CD14-positive monocyte (primary cell): Measurements from ENCODE around the gene NEURL4. TPM values are rescaled to one million over a fixed set of nuclear protein-coding genes. Genes with fewer than 3 reads are reported as not detected.

Experiments
- DNase-seq, 3 donors: peaks; one replicate each; pipeline ENCODE4 v3.0.0-alpha.2; 2011 to 2022
- H2AFZ ChIP-seq: 2 replicates; pipeline ENCODE4 v1.6.0; 2012; ENCODE audit warnings: mild to moderate bottlenecking, low read depth, low read length, inconsistent platforms; ENCODE audit not compliant: insufficient read depth, poor library complexity, severe bottlenecking
- H3K27ac ChIP-seq, 2 donors: 1 replicate in 1 of 2; 2 replicates in 1 of 2; pipeline ENCODE4 v1.5.1; 2012 to 2013; ENCODE audit warnings: low read length in 2 of 2, control low read depth in 1 of 2, inconsistent platforms in 1 of 2, low read depth in 1 of 2, mild to moderate bottlenecking in 1 of 2
- H3K27me3 ChIP-seq, 2 donors: one replicate each; pipeline versions ENCODE4 v1.6.0 to v1.6.1; 2011 to 2013; ENCODE audit warnings: low read length in 2 of 2; ENCODE audit not compliant: control insufficient read depth in 2 of 2, insufficient read depth in 2 of 2
- H3K36me3 ChIP-seq, 2 donors: replicated peaks in 1 of 2; 1 replicate in 1 of 2; 2 replicates in 1 of 2; pipeline versions ENCODE4 v1.5.1 to v1.6.1; 2012 to 2013; ENCODE audit warnings: low read length in 2 of 2, control low read depth in 1 of 2, inconsistent platforms in 1 of 2, mild to moderate bottlenecking in 1 of 2; ENCODE audit not compliant: insufficient read depth in 2 of 2, control insufficient read depth in 1 of 2
- H3K4me1 ChIP-seq, 2 donors: 1 replicate in 1 of 2; 2 replicates in 1 of 2; pipeline versions ENCODE4 v1.5.1 to v1.6.1; 2012 to 2013; ENCODE audit warnings: low read length in 2 of 2, control low read depth in 1 of 2, inconsistent platforms in 1 of 2, mild to moderate bottlenecking in 1 of 2, moderate library complexity in 1 of 2; ENCODE audit not compliant: insufficient read depth in 2 of 2, control insufficient read depth in 1 of 2
- H3K4me2 ChIP-seq: replicated peaks from 2 replicates; pipeline ENCODE3; 2012; ENCODE audit warnings: low read length, moderate library complexity, mild to moderate bottlenecking; ENCODE audit not compliant: poor library complexity, severe bottlenecking; ENCODE audit errors: extremely low read depth
- H3K4me3 ChIP-seq, 3 experiments: fragments of 200-600 bp in 1 of 3; sonication (generic) in 1 of 3; replicated peaks in 1 of 3; 1 replicate in 2 of 3; 2 replicates in 1 of 3; pipeline ENCODE4 v1.5.1; 2011 to 2013; ENCODE audit warnings: low read length in 3 of 3, mild to moderate bottlenecking in 3 of 3, control low read depth in 2 of 3, low read depth in 2 of 3, inconsistent platforms in 1 of 3, moderate library complexity in 1 of 3
- H3K79me2 ChIP-seq: 2 replicates; pipeline ENCODE4 v1.6.0; 2012; ENCODE audit warnings: mild to moderate bottlenecking, control low read depth, inconsistent platforms, low read length, moderate library complexity; ENCODE audit not compliant: insufficient read depth
- H3K9ac ChIP-seq: 2 replicates; pipeline ENCODE4 v1.6.0; 2017; ENCODE audit warnings: low read length, mild to moderate bottlenecking; ENCODE audit not compliant: insufficient read depth, poor library complexity, severe bottlenecking
- H3K9me3 ChIP-seq, 2 donors: replicated peaks in 1 of 2; 1 replicate in 1 of 2; 2 replicates in 1 of 2; pipeline versions ENCODE4 v1.5.1 to v1.6.1; 2012 to 2013; ENCODE audit warnings: low read length in 2 of 2, control low read depth in 1 of 2; ENCODE audit not compliant: control insufficient read depth in 1 of 2, insufficient read depth in 1 of 2
- H4K20me1 ChIP-seq: 2 replicates; pipeline ENCODE4 v1.6.0; 2012; ENCODE audit warnings: mild to moderate bottlenecking, low read length, control low read depth, moderate library complexity; ENCODE audit not compliant: insufficient read depth
- H3K27ac Mint-ChIP-seq, 7 donors: one replicate each; pipeline ENCODE4 v1.8.0; 2020; ENCODE audit warnings: mild to moderate bottlenecking in 7 of 7, mixed read lengths in 7 of 7, moderate library complexity in 6 of 7, inconsistent platforms in 2 of 7
- H3K27me3 Mint-ChIP-seq, 3 donors: one replicate each; pipeline ENCODE4 v1.8.0; 2021 to 2022; ENCODE audit warnings: low read depth in 3 of 3, mild to moderate bottlenecking in 3 of 3, mixed read lengths in 3 of 3, moderate library complexity in 3 of 3, inconsistent platforms in 1 of 3
- H3K36me3 Mint-ChIP-seq, 2 donors: one replicate each; pipeline ENCODE4 v1.8.0; 2020; ENCODE audit warnings: mixed read lengths in 2 of 2, inconsistent platforms in 1 of 2, mild to moderate bottlenecking in 1 of 2
- H3K4me1 Mint-ChIP-seq: one replicate; pipeline ENCODE4 v1.8.0; 2020; ENCODE audit warnings: mild to moderate bottlenecking, mixed read lengths
- H3K4me3 Mint-ChIP-seq, 2 donors: one replicate each; pipeline ENCODE4 v1.8.0; 2020; ENCODE audit warnings: mild to moderate bottlenecking in 2 of 2, mixed read lengths in 2 of 2, moderate library complexity in 1 of 2
- H3K9me3 Mint-ChIP-seq, 7 donors: one replicate each; pipeline ENCODE4 v1.8.0; 2020 to 2022; ENCODE audit warnings: mixed read lengths in 7 of 7, mild to moderate bottlenecking in 6 of 7, moderate library complexity in 6 of 7, inconsistent platforms in 2 of 7
- whole genome bisulfite sequencing: methylation state at CpG from one replicate; pipeline ENCODE4 v1.1.5; 2013; ENCODE audit warnings: missing lambda C conversion rate; ENCODE audit not compliant: insufficient coverage; 5-methylcytosine and 5-hydroxymethylcytosine counted together
- intact Hi-C, 2 donors: fragments of 100-400 bp; cut with micrococcal nuclease; formaldehyde crosslinking; loops; one replicate each; pipeline versions ENCODE4 v1.15.0 to v1.15.1; 2023
- polyA plus RNA-seq, 3 donors: library from polyadenylated mRNA; depleted of rRNA in 1 of 3; unstranded in 2 of 3; stranded (reverse) in 1 of 3; fragments of 300-500 nt in 2 of 3; fragments of >200 nt in 1 of 3; fragmentation: Illumina TruSeq in 2 of 3; gene quantifications; 1 replicate in 2 of 3; 2 replicates in 1 of 3; pipeline ENCODE4 v1.2.3, GENCODE V29; 2012 to 2021
- TF ChIP-seq, protein P1 (sequence below): fragments of 200-600 bp; IDR thresholded peaks from one replicate; pipeline ENCODE4 v1.8.0; 2022; ENCODE audit warnings: antibody characterized with exemption, mild to moderate bottlenecking

The NEURL4 gene
- polyA plus RNA-seq, 3 donors: 0.35 to 42.6 (median 0.44) TPM

DNA sequence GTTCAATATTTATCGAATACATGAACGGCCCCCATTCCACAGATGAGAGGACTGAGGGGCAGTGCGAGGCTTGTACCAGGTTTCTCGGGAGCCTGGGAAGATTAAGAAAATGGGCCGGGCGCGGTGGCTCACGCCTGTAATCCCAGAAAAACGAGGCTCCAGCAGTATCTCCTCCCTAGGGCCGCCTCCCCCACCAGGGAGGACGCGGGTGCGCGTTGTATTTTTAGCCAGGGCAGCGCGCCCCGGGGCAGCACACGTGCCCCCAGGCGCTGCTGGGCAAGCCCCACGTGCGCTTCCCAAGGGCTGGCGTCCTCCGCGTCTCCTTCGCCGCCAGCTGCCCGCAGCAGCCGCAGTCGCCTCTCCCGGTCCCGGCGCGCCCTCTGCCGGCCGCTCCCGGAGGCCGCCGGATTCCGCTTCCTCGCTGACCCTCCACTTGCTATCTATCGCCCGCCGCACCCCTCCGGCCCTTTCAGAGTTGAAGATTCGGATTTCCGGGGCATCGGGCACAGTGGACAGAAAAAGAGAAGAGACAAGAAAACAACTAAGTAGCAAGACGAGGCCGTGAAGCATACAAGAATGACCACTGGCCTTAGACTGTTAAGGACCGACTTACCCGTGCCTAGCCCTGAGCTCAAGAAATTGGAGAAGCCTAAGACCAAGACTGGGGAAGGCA lies 32.8 kb downstream of the NEURL4 start:
- H3K4me1 ChIP-seq: peaks cover 21 to 32% of the 10 kb centered on the region in 2 donors
- H3K27me3 Mint-ChIP-seq: peaks cover 58 to 81% (median 68%) of the 10 kb centered on the region in 3 donors
- intact Hi-C loops: loop anchor here (1.0 to 5.0 kb wide), 3 partner anchors 16 to 250 kb away; no protein-coding TSS in a partner anchor
- peak overlapping the region in 1 of 2 donors; percentile 89 for H3K4me3 Mint-ChIP-seq
- H3K27ac Mint-ChIP-seq: peak overlapping the region in 2 of 7 donors; percentile 58 to 62
- no peaks in the 10 kb centered on the region for H3K36me3 ChIP-seq
- peak overlapping the region in 1 of 3 experiments; percentile 23 for H3K4me3 ChIP-seq
- H3K36me3 Mint-ChIP-seq: peaks cover 0 to 6% of the 10 kb centered on the region in 2 donors
- peak overlapping the region; percentile 52 for H2AFZ ChIP-seq
- 6% methylated on average over 49 of the region's 51 CpGs for WGBS
- H3K79me2 ChIP-seq: no peaks in the 10 kb centered on the region
- H3K4me2 ChIP-seq: peak overlapping the region; percentile 61
- peaks cover 0 to 13% of the 10 kb centered on the region in 2 donors for H3K9me3 ChIP-seq
- H4K20me1 ChIP-seq: no peaks in the 10 kb centered on the region
- peaks cover 0 to 23% (median 12%) of the 10 kb centered on the region in 7 donors for H3K9me3 Mint-ChIP-seq
- no peak overlapping the region for H3K9ac ChIP-seq
- peak; percentile 71 to 86 (median 79) for DNase-seq
- peaks cover 35 to 47% of the 10 kb centered on the region in 2 donors for H3K27me3 ChIP-seq
- TF ChIP-seq, protein P1, sequence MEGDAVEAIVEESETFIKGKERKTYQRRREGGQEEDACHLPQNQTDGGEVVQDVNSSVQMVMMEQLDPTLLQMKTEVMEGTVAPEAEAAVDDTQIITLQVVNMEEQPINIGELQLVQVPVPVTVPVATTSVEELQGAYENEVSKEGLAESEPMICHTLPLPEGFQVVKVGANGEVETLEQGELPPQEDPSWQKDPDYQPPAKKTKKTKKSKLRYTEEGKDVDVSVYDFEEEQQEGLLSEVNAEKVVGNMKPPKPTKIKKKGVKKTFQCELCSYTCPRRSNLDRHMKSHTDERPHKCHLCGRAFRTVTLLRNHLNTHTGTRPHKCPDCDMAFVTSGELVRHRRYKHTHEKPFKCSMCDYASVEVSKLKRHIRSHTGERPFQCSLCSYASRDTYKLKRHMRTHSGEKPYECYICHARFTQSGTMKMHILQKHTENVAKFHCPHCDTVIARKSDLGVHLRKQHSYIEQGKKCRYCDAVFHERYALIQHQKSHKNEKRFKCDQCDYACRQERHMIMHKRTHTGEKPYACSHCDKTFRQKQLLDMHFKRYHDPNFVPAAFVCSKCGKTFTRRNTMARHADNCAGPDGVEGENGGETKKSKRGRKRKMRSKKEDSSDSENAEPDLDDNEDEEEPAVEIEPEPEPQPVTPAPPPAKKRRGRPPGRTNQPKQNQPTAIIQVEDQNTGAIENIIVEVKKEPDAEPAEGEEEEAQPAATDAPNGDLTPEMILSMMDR: peak; percentile 97
- peaks cover 24% of the 10 kb centered on the region for H3K4me1 Mint-ChIP-seq
- H3K27ac ChIP-seq: no peak overlapping the region

DNA sequence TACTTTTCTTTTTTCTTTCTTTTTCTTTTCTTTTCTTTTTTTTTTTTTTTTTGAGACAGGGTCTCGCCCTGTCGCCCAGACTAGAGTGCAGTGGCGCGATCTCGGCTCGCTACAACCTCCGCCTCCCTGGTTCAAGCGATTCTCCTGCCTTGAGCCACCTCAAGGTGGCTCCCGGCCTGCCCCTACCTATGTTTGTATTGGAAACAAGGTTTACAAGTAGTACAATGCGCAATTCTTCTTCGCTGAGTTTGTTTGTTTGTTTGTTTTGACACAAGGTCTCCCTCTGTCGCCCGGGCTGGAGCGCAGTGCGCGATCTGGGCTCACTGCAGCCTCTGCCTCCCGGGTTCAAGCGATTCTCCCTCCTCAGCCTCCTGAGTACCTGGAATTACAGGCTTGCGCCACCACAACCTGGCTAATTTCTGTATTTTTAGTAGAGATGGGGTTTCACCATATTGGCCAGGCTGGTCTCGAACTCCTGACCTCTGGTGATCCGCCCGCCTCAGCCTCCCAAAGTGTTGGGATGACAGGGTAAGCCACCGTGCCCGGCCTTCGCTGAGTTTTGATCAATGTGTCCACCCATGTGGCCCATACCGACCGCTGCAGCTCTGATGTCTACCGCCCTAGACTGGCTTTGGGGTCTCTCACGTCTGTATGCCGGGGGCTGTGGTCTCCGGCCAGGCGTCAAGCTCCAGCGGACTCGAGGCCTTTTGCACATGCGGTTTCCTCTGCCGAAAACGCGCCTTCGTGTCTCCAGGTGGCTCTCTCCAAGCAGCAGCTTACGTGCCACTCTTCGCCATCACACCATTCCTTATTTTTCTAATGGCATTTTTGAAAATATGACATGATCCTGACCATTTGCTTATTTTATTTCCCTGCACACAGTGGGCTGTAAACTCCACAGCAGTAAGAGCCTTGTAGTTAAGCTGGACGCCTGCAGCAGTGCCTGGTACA lies 33.6 kb downstream of the NEURL4 start:
- Histone ChIP-seq H3K27ac (no peak overlapping the region), H3K9ac (no peak overlapping the region), H3K79me2 (no peaks in the 10 kb centered on the region), H3K36me3 (no peaks in the 10 kb centered on the region), H3K9me3 (peaks cover 0 to 13% of the 10 kb centered on the region in 2 donors), H3K4me2 (peak overlapping the region; percentile 61), H2AFZ (no peak overlapping the region), H4K20me1 (no peaks in the 10 kb centered on the region), H3K4me3 (peak overlapping the region in 1 of 3 experiments; percentile 44), H3K27me3 (peaks cover 35 to 54% of the 10 kb centered on the region in 2 donors), H3K4me1 (peaks cover 21 to 32% of the 10 kb centered on the region in 2 donors)
- peaks cover 0 to 6% of the 10 kb centered on the region in 2 donors for H3K36me3 Mint-ChIP-seq
- H3K9me3 Mint-ChIP-seq: peaks cover 0 to 23% (median 12%) of the 10 kb centered on the region in 7 donors
- H3K4me1 Mint-ChIP-seq: peaks cover 24% of the 10 kb centered on the region
- peak overlapping the region in 1 of 7 donors; percentile 46 for H3K27ac Mint-ChIP-seq
- WGBS: 47% methylated on average over 29 of the region's 42 CpGs
- H3K27me3 Mint-ChIP-seq: peaks cover 62 to 85% (median 67%) of the 10 kb centered on the region in 3 donors
- intact Hi-C loops: loop anchor here (1.0 to 5.0 kb wide), 3 partner anchors 15 to 249 kb away; no protein-coding TSS in a partner anchor
- TF ChIP-seq, protein P1: no peak
- no peak for DNase-seq
- peak overlapping the region in 1 of 2 donors; percentile 89 for H3K4me3 Mint-ChIP-seq
